Neural cell (in vitro differentiated cells): ENCODE results near the gene PCNX1. TPM values are rescaled to one million over a fixed set of nuclear protein-coding genes. Genes with fewer than 3 reads are reported as not detected.

Experiments
- H2AFZ ChIP-seq: fragments of 200-600, 300-800 bp; sonication (generic), shearing (Covaris generic); 2 replicates; pipeline ENCODE4 v1.6.0; 2014; ENCODE audit warnings: low read depth, mild to moderate bottlenecking, antibody characterized with exemption, low read length, moderate library complexity
- H3F3A ChIP-seq: fragments of 200-600 bp; shearing (Covaris generic); 2 replicates; pipeline ENCODE4 v1.6.1; 2016; ENCODE audit warnings: mild to moderate bottlenecking, moderate library complexity, mixed read lengths, antibody characterized with exemption, low read length; ENCODE audit not compliant: insufficient read depth, poor library complexity, severe bottlenecking
- H3K27ac ChIP-seq: fragments of 200-600, 300-800 bp; sonication (generic), shearing (Covaris generic); 2 replicates; pipeline ENCODE4 v1.5.1; 2014; ENCODE audit warnings: mild to moderate bottlenecking, low read length, moderate library complexity
- H3K27me3 ChIP-seq: fragments of 300-800, 200-600 bp; sonication (generic), shearing (Covaris generic); 2 replicates; pipeline ENCODE4 v1.6.0; 2014; ENCODE audit warnings: mild to moderate bottlenecking, low read depth, low read length, moderate library complexity; ENCODE audit not compliant: insufficient read depth
- H3K36me3 ChIP-seq: fragments of 300-800, 200-600 bp; sonication (generic), shearing (Covaris generic); 2 replicates; pipeline ENCODE4 v1.5.1; 2014; ENCODE audit warnings: mild to moderate bottlenecking, antibody characterized with exemption, low read length, moderate library complexity; ENCODE audit not compliant: insufficient read depth
- H3K4me2 ChIP-seq: fragments of 300-800, 200-600 bp; sonication (generic), shearing (Covaris generic); 2 replicates; pipeline ENCODE4 v1.6.0; 2014; ENCODE audit warnings: mild to moderate bottlenecking, low read length
- H3K4me3 ChIP-seq: fragments of 300-800, 200-600 bp; sonication (generic), shearing (Covaris generic); 2 replicates; pipeline ENCODE4 v1.5.1; 2014; ENCODE audit warnings: mild to moderate bottlenecking, low read length, moderate library complexity
- H3K79me2 ChIP-seq: fragments of 200-600 bp; shearing (Covaris generic); replicated peaks from 2 replicates; pipeline ENCODE4 v1.6.0; 2014; ENCODE audit warnings: mild to moderate bottlenecking, low read length, moderate library complexity; ENCODE audit not compliant: insufficient read depth
- H3K9ac ChIP-seq: fragments of 300-800, 200-600 bp; sonication (generic), shearing (Covaris generic); 2 replicates; pipeline ENCODE4 v1.6.1; 2016; ENCODE audit warnings: mild to moderate bottlenecking, low read length, mixed read lengths
- H3K9me2 ChIP-seq: fragments of 200-600 bp; shearing (Covaris generic); 2 replicates; pipeline ENCODE4 v1.6.1; 2016; ENCODE audit warnings: mild to moderate bottlenecking, low read length, mixed read lengths; ENCODE audit not compliant: insufficient read depth
- H3K9me3 ChIP-seq: fragments of 200-600, 300-800 bp; sonication (generic), shearing (Covaris generic); 2 replicates; pipeline ENCODE4 v1.6.1; 2016; ENCODE audit warnings: mild to moderate bottlenecking, mixed run types, low read length, moderate library complexity, mixed read lengths
- H4K20me1 ChIP-seq: fragments of 200-600 bp; shearing (Covaris generic); 2 replicates; pipeline ENCODE4 v1.6.1; 2016; ENCODE audit warnings: mild to moderate bottlenecking, mixed run types; ENCODE audit not compliant: insufficient read depth
- CTCF ChIP-seq: fragments of 450-650 bp; IDR thresholded peaks from 2 replicates; pipeline ENCODE4 v1.5.1; 2014; ENCODE audit warnings: antibody characterized with exemption, mild to moderate bottlenecking, moderate library complexity; ENCODE audit not compliant: poor library complexity, severe bottlenecking
- EP300 ChIP-seq: fragments of 450-650 bp; conservative IDR thresholded peaks from 2 replicates; pipeline ENCODE4 v1.6.1; 2014; ENCODE audit warnings: antibody characterized with exemption, mild to moderate bottlenecking, moderate library complexity; ENCODE audit not compliant: poor library complexity, severe bottlenecking
- EZH2 ChIP-seq: fragments of 200-600, 300-800 bp; shearing (Covaris generic), sonication (generic); IDR thresholded peaks from 2 replicates; pipeline ENCODE4 v1.6.1; 2014; ENCODE audit warnings: antibody characterized with exemption, low read length, borderline replicate concordance, mild to moderate bottlenecking; ENCODE audit not compliant: insufficient read depth, poor library complexity, severe bottlenecking
- MXI1 ChIP-seq: fragments of 450-650 bp; conservative IDR thresholded peaks from 2 replicates; pipeline ENCODE4 v1.6.1; 2014; ENCODE audit warnings: antibody characterized with exemption, mild to moderate bottlenecking; ENCODE audit not compliant: poor library complexity, severe bottlenecking
- POLR2AphosphoS5 ChIP-seq: IDR thresholded peaks from 2 replicates; pipeline ENCODE4 v1.6.1; 2012
- RAD21 ChIP-seq: fragments of 450-650 bp; conservative IDR thresholded peaks from 2 replicates; pipeline ENCODE4 v1.6.1; 2014; ENCODE audit warnings: antibody characterized with exemption, mild to moderate bottlenecking, moderate library complexity
- REST ChIP-seq: IDR thresholded peaks from 2 replicates; pipeline ENCODE4 v1.6.1; 2012; ENCODE audit warnings: borderline replicate concordance
- SMC3 ChIP-seq: fragments of 450-650 bp; conservative IDR thresholded peaks from 2 replicates; pipeline ENCODE4 v1.6.1; 2014; ENCODE audit warnings: antibody characterized with exemption, mild to moderate bottlenecking, moderate library complexity; ENCODE audit not compliant: poor library complexity
- TAF1 ChIP-seq: IDR thresholded peaks from 2 replicates; pipeline ENCODE4 v1.6.1; 2012; ENCODE audit warnings: low read depth
- polyA plus RNA-seq: library from polyadenylated mRNA; depleted of rRNA; stranded (reverse); fragments of >200 nt; gene quantifications from 2 replicates; pipeline ENCODE4 v1.2.3, GENCODE V29; 2014

Gene PCNX1
- polyA plus RNA-seq, 1 donor from 2014 or later: 23.7 TPM

- TF ChIP-seq POLR2AphosphoS5 (no peak), SMC3 (no peak), RAD21 (no peak), MXI1 (no peak), TAF1 (no peak)
- no peak overlapping the region for H3K27ac ChIP-seq
- H3K79me2 ChIP-seq: no peaks in the 10 kb centered on the region
- H3K4me3 ChIP-seq: no peak overlapping the region
- H3K9me3 ChIP-seq: no peaks in the 10 kb centered on the region
- H3F3A ChIP-seq: no peaks in the 10 kb centered on the region
- no peaks in the 10 kb centered on the region for H3K27me3 ChIP-seq
- no peak overlapping the region for H2AFZ ChIP-seq
- no peak overlapping the region for H3K9ac ChIP-seq
- H3K9me2 ChIP-seq: no peaks in the 10 kb centered on the region
- no peak overlapping the region for H3K4me2 ChIP-seq
- H4K20me1 ChIP-seq: no peaks in the 10 kb centered on the region
- H3K36me3 ChIP-seq: peaks cover 4% of the 10 kb centered on the region
These were observed 179.3 kb downstream of the PCNX1 start for GRCh38 chr14:71086567-71086966.

DNA sequence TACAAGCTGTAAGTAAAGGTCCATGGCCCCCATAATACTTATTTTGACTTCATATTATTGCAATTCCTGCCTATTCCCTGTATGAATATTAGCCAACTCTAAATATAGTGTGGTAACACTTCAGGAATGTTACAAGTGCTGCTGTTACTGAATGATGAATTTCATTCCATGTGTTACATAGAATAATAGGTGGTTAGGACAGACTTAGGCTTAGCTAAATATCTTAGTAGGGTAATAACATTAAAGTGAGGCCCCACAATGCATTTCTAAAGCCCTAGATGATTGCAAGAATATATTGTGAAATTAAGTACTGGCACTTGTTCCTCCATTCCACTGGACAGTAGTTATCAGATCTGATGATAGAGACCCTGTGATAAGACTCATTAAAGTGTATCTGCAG lies 182.7 kb downstream of the PCNX1 start:
- H3K4me2 ChIP-seq: no peak overlapping the region
- H3K27ac ChIP-seq: no peak overlapping the region
- H3K9me2 ChIP-seq: no peaks in the 10 kb centered on the region
- H3K36me3 ChIP-seq: peaks cover 16% of the 10 kb centered on the region
- no peaks in the 10 kb centered on the region for H4K20me1 ChIP-seq
- no peak overlapping the region for H3K9ac ChIP-seq
- H3K27me3 ChIP-seq: no peaks in the 10 kb centered on the region
- H3F3A ChIP-seq: no peaks in the 10 kb centered on the region
- H3K9me3 ChIP-seq: no peaks in the 10 kb centered on the region
- no peaks in the 10 kb centered on the region for H3K79me2 ChIP-seq
- no peak overlapping the region for H3K4me3 ChIP-seq
- TF ChIP-seq POLR2AphosphoS5 (no peak), RAD21 (no peak), SMC3 (no peak), REST (no peak), CTCF (no peak), MXI1 (no peak), TAF1 (no peak), EP300 (no peak), EZH2 (no peak)
- H2AFZ ChIP-seq: no peak overlapping the region

- H3K4me2 ChIP-seq: no peak overlapping the region
- no peaks in the 10 kb centered on the region for H3F3A ChIP-seq
- no peaks in the 10 kb centered on the region for H3K27me3 ChIP-seq
These were observed 187.5 kb downstream of the PCNX1 start for GRCh38 chr14:71094722-71095121.

More at GRCh38 chr14:71094722-71095121, 187.5 kb downstream of the PCNX1 start:
- Histone ChIP-seq H3K27ac (no peak overlapping the region), H3K9me2 (no peaks in the 10 kb centered on the region), H3K9me3 (no peaks in the 10 kb centered on the region), H3K36me3 (peaks cover 12% of the 10 kb centered on the region), H3K79me2 (no peaks in the 10 kb centered on the region), H3K4me3 (no peak overlapping the region), H3K9ac (no peak overlapping the region), H2AFZ (no peak overlapping the region), H4K20me1 (no peaks in the 10 kb centered on the region)
- TF ChIP-seq RAD21 (no peak), TAF1 (no peak), EZH2 (no peak), SMC3 (no peak), MXI1 (no peak), POLR2AphosphoS5 (no peak), REST (no peak), CTCF (no peak), EP300 (no peak)
